GM04503 (cell line): ENCODE data around the gene PDE4D.

Experiments used
- DNase-seq: peaks from one replicate; pipeline ENCODE4 v3.0.0-alpha.2; 2012; ENCODE audit warnings: low read depth

Gene PDE4D

DNA sequence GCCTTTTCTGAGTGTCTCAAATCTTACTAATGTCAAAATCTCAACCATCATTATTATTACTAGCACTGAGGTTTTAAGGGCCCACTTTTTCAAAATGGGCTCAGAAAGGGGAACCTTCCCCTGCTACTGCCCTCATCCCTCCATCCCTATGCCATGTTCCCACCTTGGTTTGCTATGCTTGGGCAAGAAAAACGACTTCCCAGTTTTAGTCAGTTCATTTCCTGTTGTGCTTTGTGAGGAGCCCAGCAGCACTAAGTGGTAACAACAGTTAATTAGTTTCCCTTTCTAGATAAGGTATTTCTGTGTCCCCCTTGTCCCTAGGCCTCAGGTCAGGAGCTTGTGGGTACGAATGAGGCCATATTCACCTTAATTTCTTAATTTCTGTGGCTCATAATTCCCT lies 715.5 kb downstream of the PDE4D start:
- DNase-seq = no peak

DNA sequence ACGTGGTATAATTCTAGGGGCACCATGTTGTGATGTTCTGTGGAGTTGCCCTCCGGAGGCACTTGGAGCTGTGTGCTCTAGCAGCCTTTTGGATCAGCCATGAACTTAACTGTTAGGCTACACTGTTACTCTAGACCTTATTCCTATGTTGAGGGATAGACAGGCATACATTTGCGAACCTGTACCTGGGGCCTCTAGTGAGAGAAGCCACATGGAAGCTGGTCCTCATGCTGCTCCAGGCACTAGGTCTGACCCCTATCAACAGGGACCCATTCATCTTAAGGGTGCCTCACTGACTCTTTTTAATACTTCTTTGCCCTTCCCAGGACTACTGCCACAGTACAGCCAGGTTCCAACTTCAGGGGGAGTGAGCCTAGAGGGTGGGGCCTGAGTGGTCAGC lies 715.9 kb downstream of the PDE4D start:
- no peak for DNase-seq

DNA sequence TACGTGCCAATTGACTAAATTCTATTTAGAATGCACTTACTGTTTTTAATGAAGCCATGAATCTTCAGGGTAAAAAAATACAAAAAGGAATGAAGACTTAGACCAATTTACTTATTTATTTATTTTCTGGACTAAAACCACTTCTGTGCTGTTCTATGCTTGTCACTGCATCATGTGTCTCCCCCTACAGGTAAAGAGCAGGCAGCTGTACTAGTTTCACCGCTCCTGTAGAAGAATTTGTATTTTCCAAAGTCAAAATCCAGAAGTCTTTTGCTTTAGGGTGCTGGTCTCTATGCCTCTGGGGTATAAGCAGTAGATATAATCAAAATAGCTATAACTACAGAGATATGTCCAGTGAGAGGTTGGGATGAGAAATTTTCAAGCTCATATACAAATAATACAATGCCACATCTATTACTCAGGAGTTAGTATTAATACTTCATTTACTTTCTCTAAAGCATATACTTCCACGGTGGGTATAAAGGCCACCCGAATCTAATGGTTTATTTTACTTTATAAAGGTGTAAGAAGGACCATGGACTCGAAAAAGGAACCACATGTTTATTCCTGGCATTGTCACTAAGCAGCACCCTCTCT lies 719.2 kb downstream of the PDE4D start:
- no peak for DNase-seq

DNA sequence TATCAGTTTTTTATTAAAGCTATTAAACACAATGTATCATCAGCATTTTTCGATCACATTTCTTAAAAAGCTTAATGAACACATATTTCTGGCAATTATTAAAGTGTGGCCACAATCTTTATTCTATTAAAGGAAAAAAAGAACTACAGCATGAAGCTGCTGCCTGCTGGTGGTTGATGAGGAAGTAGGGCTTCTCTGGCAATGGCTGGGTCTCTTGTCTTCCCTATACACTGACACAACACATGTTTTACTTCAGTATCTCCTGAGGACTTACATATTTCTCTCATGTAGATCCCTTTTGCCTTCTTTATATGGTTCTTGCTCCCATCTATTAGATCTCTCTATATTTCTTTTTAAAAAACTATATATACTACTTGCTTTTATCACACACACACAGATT lies 719.9 kb downstream of the PDE4D start:
- no peak for DNase-seq

DNA sequence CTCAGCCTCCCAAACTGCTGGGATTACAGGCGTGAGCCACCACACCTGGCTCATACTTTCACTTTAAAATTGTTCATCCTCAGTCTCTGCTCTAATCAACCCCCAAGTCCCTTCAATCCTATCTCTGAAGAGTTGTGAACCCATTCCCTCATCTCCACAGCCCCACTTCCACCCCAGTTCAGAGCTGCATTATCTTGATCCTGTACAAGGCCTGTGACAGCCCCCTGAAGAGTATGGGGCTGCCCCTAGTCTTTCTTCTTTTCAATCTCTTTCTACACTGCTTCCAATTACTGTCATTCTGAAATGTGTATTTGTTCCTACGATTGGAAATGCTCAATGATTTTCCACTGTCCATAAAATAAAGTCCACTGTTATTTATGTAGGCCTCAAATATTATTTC lies 722.4 kb downstream of the PDE4D start:
- no peak for DNase-seq

DNA sequence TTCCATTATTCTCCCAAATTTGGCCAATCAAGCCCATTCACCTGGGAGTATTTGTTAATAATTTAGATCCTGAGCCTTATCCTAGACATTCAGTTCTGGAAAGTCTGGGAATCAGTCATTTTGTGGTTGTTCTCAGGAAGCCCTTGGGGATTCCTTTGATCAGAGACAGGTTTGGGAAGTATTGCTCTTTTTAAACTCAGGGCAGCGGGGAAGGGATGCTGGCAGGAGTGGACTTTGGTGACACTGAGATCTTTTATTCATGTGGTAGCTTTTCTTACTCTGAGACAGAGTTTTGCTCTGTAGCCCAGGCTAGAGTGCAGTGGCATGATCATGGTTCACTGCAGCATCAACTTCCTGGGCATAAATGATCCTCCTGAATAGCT lies 723.8 kb downstream of the PDE4D start:
- no peak for DNase-seq

DNA sequence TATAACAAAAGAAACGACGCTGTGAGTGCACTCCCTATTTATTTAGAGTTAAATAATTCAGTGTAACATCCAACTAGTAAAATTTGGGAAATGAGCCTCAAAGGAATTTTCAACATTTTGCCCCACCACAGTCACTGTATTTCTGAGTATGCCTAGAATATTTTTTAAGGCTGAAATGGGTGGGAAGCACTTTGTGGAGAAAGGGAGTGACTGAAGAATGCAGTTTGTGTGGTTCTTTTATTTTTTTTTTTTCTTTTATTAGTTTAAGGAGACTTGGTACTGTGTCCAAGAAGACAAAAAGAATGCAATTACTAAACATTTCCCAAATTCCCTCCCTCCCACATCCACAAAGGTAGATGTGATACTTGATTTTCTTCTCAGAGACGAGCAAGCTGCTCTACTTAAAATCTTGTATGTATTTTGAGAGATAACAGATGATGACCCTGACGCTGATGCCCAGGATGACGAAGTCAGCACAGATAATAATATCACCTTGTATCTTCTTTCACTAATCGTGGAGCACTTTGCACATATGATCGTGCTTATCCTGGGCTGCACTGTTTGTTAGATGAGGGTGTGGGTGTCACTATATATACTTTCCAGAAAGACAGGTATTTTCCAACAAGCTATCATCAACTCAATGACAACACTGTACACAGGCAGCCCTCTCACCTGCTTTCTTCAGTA lies 724.3 kb downstream of the PDE4D start:
- DNase-seq = no peak

DNA sequence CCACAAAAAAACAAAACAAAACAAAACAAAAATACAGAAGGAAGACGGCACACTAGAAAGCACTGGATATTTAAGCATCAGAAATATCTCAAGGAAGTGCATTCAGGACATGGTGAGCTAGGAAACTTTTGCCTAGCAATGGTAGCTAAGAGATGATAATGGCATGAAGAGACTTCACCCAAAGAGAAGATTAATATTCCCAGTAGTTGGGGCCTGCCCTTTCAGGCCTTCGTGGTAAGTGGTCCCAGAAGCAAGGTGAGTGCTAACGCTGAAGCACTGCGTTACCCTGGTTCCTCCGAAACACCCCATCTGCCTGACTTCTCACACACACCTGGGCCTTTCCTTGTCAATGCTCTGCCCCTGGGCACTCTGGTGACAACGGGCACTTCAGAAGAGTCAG lies 725.5 kb downstream of the PDE4D start:
- no peak for DNase-seq

DNA sequence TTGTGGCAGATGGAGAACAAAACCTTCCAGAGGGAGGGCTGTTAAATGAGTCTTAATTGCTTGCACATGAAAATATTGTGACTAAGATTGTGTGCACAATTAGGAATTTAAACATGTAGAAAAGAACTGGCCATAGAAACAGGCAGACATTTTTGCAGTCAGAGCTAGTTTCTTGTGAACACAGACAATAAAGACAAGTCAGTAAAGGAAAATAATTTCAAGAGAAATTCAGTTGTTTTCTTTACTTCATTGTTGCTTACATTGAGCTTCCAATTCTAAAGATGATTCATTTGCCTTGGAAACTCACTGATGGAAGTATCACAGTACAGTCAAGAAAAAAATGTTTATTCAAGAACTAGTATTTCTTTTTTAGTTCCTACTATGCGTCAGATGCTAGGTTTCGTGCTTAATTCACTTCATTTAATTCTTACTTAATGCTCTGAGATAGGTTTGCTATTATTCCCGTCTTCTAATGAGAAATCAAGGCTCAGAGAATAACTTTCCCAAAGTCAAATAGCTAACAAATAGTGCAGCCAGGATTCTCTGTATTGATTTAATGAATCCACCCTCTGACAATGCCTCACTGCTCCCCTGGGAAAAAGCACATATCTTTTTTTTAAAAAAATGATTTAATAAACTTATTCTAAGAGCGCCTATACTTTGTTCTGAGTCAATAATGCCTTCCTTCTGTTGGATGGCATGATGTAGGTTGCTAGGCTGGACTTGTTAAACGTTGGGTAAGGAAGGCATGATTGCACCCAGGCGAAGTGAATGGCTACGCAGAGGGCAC lies 729.3 kb downstream of the PDE4D start:
- DNase-seq = no peak

DNA sequence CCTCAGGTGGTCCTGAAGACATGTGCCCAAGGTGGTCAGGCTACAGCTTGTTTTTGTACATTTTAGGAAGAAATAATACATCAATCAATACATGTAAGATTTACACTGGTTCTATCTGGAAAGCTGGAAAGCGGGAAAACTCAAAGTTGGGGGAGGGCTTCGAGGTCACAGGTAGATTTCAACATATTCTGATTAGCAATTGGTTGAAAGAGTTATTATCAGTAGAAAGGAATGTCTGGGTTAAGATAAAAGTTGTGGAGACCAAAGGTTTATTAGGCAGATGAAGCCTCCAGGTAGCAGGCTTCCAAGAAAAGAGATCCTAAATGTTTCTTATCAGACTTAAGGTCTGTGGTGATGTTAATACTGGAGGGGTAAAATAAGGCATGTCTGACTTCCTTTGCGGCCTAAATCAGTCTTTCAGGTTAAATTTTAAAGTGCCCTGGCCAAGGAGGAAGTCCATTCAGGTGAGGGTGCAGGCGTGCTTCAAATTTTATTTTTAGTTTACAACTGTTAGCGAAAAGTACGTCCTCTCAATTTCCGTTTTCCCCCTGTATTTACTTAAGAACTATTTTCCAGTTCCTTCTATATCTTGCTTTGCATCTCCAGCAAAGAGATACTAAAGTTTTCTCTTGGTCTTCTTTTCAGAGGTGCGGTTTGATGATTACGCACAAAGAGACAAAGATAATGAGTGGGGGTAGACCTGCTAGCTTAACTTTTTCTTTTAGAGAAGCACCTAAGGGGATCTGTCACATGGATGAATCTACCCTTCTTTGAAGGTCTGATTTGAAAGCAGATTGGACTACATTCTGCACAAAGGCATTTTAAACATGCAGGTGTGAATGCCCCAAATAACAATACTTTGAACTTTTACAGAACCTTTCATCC lies 732.1 kb downstream of the PDE4D start:
- no peak for DNase-seq

DNA sequence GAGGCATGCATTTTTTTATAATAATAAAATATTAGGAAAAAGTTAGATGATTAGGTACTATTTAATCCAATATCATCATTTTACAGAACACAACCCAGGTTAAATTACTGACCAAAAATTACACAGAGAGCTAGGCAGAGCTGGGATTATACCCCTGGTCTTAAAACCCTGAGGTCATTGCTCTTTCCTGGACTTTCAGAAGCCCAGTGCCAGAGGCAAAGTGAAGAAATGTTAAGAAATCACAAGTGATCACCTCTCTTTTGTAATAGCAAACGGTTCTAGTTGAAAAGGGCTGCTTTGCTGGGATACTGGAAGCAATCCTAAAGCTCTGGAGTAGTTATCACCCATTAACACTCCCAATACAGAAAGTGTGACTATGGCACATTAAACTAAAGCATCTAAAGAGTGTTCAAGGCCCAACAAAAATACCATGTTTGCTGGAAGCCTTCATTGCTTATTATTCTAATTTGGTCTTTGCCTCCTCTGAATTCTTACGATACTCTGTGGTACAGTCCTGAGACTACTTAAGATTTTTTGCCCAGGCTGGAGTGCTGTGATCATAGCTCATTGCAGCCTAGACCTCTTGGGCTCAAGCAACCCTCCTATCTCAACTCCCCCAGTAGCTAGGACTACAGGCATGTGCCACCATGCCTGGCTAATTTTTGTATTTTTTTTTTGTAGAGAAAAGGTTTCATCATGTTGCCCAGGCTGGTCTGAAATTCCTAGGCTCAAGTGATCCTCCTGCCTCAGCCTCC lies 734.7 kb downstream of the PDE4D start:
- no peak for DNase-seq

DNA sequence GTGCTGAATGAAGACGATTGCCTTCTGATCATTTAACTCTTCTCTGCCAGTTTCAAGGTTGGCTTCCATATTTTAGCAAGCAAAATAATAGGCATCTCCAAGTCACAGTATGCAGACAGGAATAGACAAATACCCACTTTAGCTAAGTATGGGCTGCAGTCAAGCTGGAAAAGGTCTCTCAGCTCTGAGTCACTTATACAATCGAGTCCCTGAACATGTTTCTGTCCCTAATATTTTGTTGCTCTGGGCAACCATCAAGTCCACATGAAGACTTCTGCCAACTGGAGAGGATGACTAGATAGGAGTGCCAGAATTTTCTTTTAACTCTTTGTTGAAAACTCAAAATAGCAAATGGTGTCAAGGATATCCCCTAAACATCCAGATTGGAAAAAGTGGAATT lies 735.4 kb downstream of the PDE4D start:
- DNase-seq = no peak

DNA sequence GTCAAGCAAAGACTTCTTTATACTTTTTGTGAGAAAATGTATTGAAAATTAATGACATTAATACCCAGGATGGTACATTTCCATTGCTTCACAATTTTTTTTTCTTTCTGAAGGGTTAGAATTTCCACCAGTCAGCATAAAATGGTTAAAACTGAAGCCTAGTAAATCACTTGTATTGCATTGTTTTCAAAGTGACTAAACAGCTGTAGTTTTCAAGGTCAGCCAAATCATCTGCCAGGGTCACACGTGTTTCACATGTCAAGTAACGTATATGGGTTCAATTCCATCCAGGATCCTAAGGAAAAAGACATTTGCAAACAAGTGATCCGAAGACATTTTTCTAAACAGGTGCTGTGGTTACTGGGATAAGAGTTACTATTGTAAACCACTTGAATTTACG lies 736.5 kb downstream of the PDE4D start:
- no peak for DNase-seq

DNA sequence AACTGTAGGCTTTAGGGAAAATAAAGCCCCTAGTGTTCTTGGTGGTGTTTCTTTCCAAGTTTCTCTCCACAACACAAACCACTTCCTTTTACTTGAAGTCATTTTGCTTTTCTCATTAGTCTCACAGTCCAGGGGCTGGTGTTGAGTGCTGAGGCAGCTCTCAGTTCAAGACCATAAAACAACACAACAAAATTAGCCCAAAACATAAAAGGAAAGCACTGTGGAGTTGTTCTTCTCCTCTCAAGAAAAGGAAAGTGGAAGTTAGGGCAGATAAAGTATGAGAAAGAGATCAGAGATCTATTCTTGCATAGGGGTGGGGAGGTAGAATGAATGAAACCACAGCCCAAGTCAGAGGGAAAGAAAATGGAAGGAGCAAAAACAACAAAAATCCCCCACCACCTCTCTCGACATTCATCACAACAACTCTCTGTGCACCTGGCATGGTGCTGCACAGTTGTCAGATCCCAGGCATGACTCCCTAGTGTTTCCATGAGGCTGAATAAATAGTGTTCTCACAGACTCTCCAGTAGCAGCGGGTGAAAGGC lies 740.8 kb downstream of the PDE4D start:
- DNase-seq = no peak

DNA sequence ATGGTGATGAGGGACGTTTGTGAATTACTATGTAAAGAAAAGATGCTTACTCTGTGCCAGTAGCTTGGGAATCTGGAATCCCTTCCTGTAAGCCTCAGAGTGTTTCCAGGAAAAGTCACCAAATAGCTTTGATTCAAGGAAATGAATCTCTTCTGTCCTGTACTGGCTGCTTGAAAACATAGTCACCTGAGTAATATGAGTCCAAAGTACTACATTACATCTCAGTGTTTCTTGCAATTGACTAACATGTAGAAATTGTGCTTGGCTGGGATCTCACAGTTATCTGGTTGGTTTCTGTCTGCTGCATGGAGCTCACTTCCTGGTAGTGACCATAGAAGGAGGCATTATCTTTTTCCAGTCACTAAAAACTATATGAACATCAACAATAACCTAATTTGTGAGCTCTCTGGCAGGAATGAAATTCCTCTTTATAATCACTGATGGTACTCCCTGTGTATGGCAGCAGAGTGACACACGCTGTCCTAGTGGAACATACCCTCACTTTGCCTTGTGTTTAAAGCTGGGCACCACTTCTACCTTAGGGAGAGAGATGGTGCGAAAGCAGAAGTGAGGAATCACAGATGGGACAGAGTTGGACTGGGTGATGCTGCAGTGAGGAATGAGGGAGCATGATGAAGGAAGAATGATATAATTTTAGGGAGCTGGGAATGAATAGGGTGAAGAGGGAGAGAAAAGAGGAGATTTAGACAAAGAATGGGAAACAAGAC lies 742.2 kb downstream of the PDE4D start:
- DNase-seq = no peak

DNA sequence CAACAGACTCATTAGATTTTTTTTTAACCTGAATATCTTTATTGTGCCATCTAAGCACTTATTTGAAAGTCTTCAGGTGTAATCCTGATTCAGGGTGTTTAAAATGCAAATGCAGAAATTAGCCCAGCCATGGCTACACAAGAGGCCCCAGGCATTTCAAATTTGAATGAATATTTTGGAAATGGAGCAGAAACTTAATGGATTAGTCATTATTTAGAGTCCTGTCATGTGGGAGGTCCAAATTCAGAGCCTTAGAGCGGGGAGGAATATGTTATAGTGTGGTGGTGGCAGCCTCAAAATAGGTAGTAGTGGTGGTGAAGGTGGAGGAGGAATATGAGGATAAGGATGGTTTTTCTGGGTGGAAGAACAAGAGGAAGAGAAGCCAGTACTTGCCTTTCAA lies 743.7 kb downstream of the PDE4D start:
- DNase-seq = no peak

DNA sequence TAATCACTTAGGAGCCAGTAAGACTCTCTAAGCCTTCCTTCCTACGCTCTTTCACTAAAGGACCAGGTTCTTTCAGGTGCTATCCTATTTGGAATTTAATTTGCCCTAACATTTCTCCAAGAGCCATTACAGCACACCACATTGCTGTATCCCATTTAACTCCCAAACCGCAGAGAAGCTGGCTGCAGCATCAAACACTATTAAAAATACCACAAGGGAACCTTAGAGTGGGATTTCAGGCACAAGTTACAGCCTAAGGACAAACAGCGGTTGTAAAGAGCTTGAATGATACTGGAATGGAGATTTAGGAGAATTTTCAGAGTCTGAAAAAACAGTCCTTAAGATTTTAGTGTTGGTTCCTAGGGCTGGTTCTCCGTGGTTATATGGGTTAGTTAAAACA lies 744.3 kb downstream of the PDE4D start:
- DNase-seq = no peak

DNA sequence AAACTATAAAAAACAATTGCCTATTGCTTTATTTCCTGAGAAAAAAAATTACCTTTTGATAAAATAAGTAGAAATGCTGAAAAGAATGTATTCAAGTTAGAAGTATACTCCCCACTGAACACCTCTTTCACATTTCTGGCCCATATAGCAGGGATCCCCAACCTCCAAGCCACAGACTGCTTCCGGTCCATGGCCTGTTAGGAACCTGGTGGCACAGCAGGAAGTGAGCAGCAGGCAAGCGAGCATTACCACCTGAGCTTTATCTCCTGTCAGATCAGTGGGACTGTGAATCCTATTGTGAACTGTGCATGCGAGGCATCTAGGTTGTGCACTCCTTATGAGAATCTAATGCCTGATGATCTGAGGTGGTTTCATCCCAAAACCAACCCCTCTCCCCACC lies 746.8 kb downstream of the PDE4D start:
- no peak for DNase-seq

DNA sequence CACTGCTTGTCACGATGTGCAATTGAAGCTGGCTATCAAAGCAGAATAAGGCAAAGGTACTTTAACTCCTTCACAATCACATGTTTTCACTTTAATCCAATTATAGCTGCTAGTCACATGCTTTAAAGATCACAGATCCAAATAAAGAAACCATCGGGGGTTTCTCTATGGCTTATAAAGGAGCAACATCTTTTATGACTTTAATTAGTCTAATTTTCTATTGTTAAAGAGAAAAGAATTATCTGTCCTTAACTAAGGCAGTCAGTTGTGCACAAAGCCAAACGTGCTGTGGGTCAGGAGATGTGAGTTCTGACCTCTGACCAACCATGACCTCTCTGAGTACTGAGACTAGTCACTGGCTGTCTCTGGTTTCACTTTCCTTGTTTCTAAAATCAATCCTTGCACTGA lies 749.6 kb downstream of the PDE4D start:
- DNase-seq = no peak

DNA sequence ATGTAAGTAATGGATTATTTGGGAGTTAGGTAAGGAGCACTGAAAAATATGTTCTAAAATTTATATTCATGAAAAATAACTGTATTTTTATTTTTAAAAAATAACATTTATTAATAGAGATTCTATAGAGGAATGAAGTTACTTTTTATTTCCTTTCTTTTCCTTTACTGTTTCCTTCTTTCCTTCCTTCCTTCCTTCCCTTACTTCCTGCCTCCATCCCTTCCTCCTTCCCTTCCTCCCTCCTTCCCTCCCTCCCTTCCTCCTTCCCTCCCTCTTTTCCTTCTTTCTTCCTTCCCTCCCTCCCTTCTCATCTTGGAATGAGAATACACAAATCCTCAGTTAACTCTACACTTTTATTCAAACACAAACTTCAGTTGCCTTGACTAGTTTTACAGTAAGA lies 750.6 kb downstream of the PDE4D start:
- no peak for DNase-seq

DNA sequence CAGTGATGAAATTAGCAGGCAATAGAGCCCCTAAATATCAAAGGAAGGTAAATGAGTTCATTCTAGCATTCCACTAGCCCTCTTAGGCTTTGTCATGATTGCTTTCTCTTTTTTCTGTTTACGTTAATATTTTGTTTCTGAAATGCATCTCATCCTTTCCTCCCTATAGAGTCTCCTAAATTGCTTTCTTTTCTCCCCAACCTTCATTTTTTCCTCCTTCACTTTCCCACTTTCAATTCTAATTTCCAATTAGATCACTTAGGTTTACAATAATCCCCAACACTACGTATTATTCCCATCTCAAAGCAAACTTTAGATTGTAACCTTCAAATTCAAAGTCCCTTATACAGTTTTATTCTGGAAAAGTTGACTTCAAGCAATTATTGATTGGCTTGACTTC lies 751.4 kb downstream of the PDE4D start:
- DNase-seq = no peak
